Smooth muscle cell (in vitro differentiated cells): ENCODE results near the gene MAPK7. TPM values are rescaled to one million over a fixed set of nuclear protein-coding genes. Genes with fewer than 3 reads are reported as not detected.
"Not testable (repeated sequence)": the region's sequence is repeated elsewhere in the genome, so short reads cannot be mapped to it uniquely, and the experiment has no call there.

Experiments
- DNase-seq: peaks from one replicate; lab custom pipeline; 2025; ENCODE audit not compliant: unreplicated experiment; lab: John Stamatoyannopoulos, UW
- H2AFZ ChIP-seq: fragments of 200-600 bp; sonication (generic); 2 replicates; pipeline ENCODE4 v1.6.0; 2016; ENCODE audit warnings: antibody characterized with exemption, low read depth, mild to moderate bottlenecking
- H3F3A ChIP-seq: fragments of 200-600 bp; sonication (generic); 2 replicates; pipeline ENCODE4 v1.6.0; 2017; ENCODE audit warnings: antibody characterized with exemption, low read depth
- H3K27ac ChIP-seq: fragments of 200-600 bp; sonication (generic); 2 replicates; pipeline ENCODE4 v1.5.1; 2016; ENCODE audit warnings: low read depth, mild to moderate bottlenecking
- H3K27me3 ChIP-seq: fragments of 200-600 bp; sonication (generic); 2 replicates; pipeline ENCODE4 v1.6.1; 2016; ENCODE audit warnings: low read depth, mild to moderate bottlenecking
- H3K36me3 ChIP-seq: fragments of 200-600 bp; sonication (generic); 2 replicates; pipeline ENCODE4 v1.5.1; 2016; ENCODE audit warnings: low read depth
- H3K4me1 ChIP-seq: fragments of 200-600 bp; sonication (generic); 2 replicates; pipeline ENCODE4 v1.5.1; 2016; ENCODE audit warnings: low read depth
- H3K4me2 ChIP-seq: fragments of 200-600 bp; sonication (generic); 2 replicates; pipeline ENCODE4 v1.6.0; 2016; ENCODE audit warnings: mild to moderate bottlenecking
- H3K4me3 ChIP-seq: fragments of 200-600 bp; sonication (generic); 2 replicates; pipeline ENCODE4 v1.5.1; 2016; ENCODE audit warnings: mild to moderate bottlenecking
- H3K79me2 ChIP-seq: fragments of 200-600 bp; sonication (generic); 2 replicates; pipeline ENCODE4 v1.6.0; 2016; ENCODE audit warnings: low read depth, mild to moderate bottlenecking
- H3K9ac ChIP-seq: fragments of 200-600 bp; sonication (generic); 2 replicates; pipeline ENCODE4 v1.6.0; 2016; ENCODE audit warnings: low read depth
- H3K9me3 ChIP-seq: fragments of 200-600 bp; sonication (generic); replicated peaks from 2 replicates; pipeline ENCODE4 v1.5.1; 2016; ENCODE audit warnings: low read depth
- H4K20me1 ChIP-seq: fragments of 200-600 bp; sonication (generic); 2 replicates; pipeline ENCODE4 v1.6.0; 2016; ENCODE audit warnings: low read depth
- CTCF ChIP-seq: fragments of 200-600 bp; sonication (generic); IDR thresholded peaks from 2 replicates; pipeline ENCODE4 v1.5.1; 2017; ENCODE audit warnings: borderline replicate concordance, mild to moderate bottlenecking, antibody characterized with exemption; ENCODE audit not compliant: insufficient read depth, poor library complexity, severe bottlenecking
- WGBS: methylation state at CpG from one replicate; pipeline ENCODE4 v1.1.7; 2016; ENCODE audit warnings: low lambda C conversion rate; 5-methylcytosine and 5-hydroxymethylcytosine counted together
- polyA plus RNA-seq: library from polyadenylated mRNA; unstranded; fragments of >200 nt; fragmentation: Nextera tagmentation; extraction: Ambion mirVana; gene quantifications from 2 replicates; pipeline ENCODE4 v1.2.1, GENCODE V29; 2016
- total RNA-seq: library from RNA; depleted of rRNA; stranded (reverse); fragments of >200 nt; gene quantifications from 2 replicates; pipeline ENCODE4 v1.2.3, GENCODE V29; 2014

MAPK7 gene
- total and polyA plus RNA-seq, 2 experiments from 2014 or later, result 9.1 to 36.3 TPM

GRCh38 chr17:19348806-19349205 lies 29.5 kb upstream of the MAPK7 start:
- 98% methylated on average over 9 of the region's 9 CpGs for WGBS
- Histone ChIP-seq H3F3A (peaks cover 26% of the 10 kb centered on the region), H2AFZ (no peak overlapping the region), H3K4me3 (no peak overlapping the region), H3K27ac (peak overlapping the region; percentile 70), H3K79me2 (no peaks in the 10 kb centered on the region), H4K20me1 (peaks cover under 1% of the 10 kb centered on the region), H3K9me3 (no peaks in the 10 kb centered on the region), H3K27me3 (no peaks in the 10 kb centered on the region), H3K4me2 (no peak overlapping the region), H3K9ac (no peak overlapping the region), H3K4me1 (peaks cover 7% of the 10 kb centered on the region), H3K36me3 (no peaks in the 10 kb centered on the region)
- DNase-seq, result no peak
- no peak for TF ChIP-seq CTCF

- H3K79me2 ChIP-seq, H3K4me1 ChIP-seq, H3K36me3 ChIP-seq, H3F3A ChIP-seq, H3K9ac ChIP-seq, H3K9me3 ChIP-seq, H3K27me3 ChIP-seq, H3K27ac ChIP-seq, H4K20me1 ChIP-seq, H3K4me2 ChIP-seq, DNase-seq, H3K4me3 ChIP-seq, H2AFZ ChIP-seq: not testable (repeated sequence)
- 90% methylated on average over 11 of the region's 11 CpGs for WGBS
Observed at GRCh38 chr17:19353401-19353800, 24.9 kb upstream of the MAPK7 start.

GRCh38 chr17:19354748-19355147 lies 23.6 kb upstream of the MAPK7 start:
- H3K4me1 ChIP-seq, result no peaks in the 10 kb centered on the region
- H2AFZ ChIP-seq, result no peak overlapping the region
- H3K79me2 ChIP-seq, result no peaks in the 10 kb centered on the region
- H3K9ac ChIP-seq, result no peak overlapping the region
- peaks cover 7% of the 10 kb centered on the region for H4K20me1 ChIP-seq
- H3K36me3 ChIP-seq, result no peaks in the 10 kb centered on the region
- WGBS, result 79% methylated on average over 6 of the region's 6 CpGs
- H3K27me3 ChIP-seq, result no peaks in the 10 kb centered on the region
- H3K4me3 ChIP-seq, result no peak overlapping the region
- H3K4me2 ChIP-seq, result no peak overlapping the region
- H3F3A ChIP-seq, result peaks cover 6% of the 10 kb centered on the region
- DNase-seq, result no peak
- no peak for TF ChIP-seq CTCF
- H3K9me3 ChIP-seq, result no peaks in the 10 kb centered on the region
- H3K27ac ChIP-seq, result peak overlapping the region; percentile 41

GRCh38 chr17:19357351-19357750 lies 20.9 kb upstream of the MAPK7 start:
- no peak overlapping the region for H3K27ac ChIP-seq
- no peak overlapping the region for H2AFZ ChIP-seq
- H3K9me3 ChIP-seq, result no peaks in the 10 kb centered on the region
- no peak for TF ChIP-seq CTCF
- no peak overlapping the region for H3K4me2 ChIP-seq
- no peak overlapping the region for H3K4me3 ChIP-seq
- H3K9ac ChIP-seq, result no peak overlapping the region
- no peaks in the 10 kb centered on the region for H3K27me3 ChIP-seq
- H3K79me2 ChIP-seq, result no peaks in the 10 kb centered on the region
- H3K36me3 ChIP-seq, result no peaks in the 10 kb centered on the region
- peaks cover 6% of the 10 kb centered on the region for H3K4me1 ChIP-seq
- H3F3A ChIP-seq, result peaks cover 6% of the 10 kb centered on the region
- peaks cover 7% of the 10 kb centered on the region for H4K20me1 ChIP-seq
- 96% methylated on average over 7 of the region's 7 CpGs for WGBS
- no peak for DNase-seq
